HEK293 (cell line): ENCODE results near the gene KRT76.

ENCODE experiments used
- IKZF3 ChIP-seq: fragments of 450-650 bp; IDR thresholded peaks from 2 replicates; pipeline ENCODE4 v1.5.0; 2018; ENCODE audit warnings: missing biosample characterization, mild to moderate bottlenecking, missing genetic modification characterization, moderate library complexity
- KLF10 ChIP-seq: fragments of 450-650 bp; IDR thresholded peaks from 2 replicates; pipeline ENCODE4 v1.5.1; 2018; ENCODE audit warnings: missing biosample characterization, mild to moderate bottlenecking, missing genetic modification characterization
- SP2 ChIP-seq: fragments of 450-650 bp; formaldehyde crosslinking; IDR thresholded peaks from 2 replicates; pipeline ENCODE4 v1.5.1; 2016; ENCODE audit warnings: missing biosample characterization, missing genetic modification characterization
- ZNF121 ChIP-seq: fragments of 450-650 bp; formaldehyde crosslinking; IDR thresholded peaks from 2 replicates; pipeline ENCODE4 v1.5.1; 2016; ENCODE audit warnings: missing biosample characterization, missing genetic modification characterization
- ZNF133 ChIP-seq: fragments of 450-650 bp; formaldehyde crosslinking; IDR thresholded peaks from 2 replicates; pipeline ENCODE4 v1.5.1; 2016; ENCODE audit warnings: missing biosample characterization, missing genetic modification characterization
- ZNF274 ChIP-seq, 2 experiments: fragments of 200-500 bp in 1 of 2; fragments of 450-650 bp in 1 of 2; sonication (Bioruptor generic) in 1 of 2; formaldehyde crosslinking in 1 of 2; IDR thresholded peaks; 2 replicates each; pipeline versions ENCODE4 v1.5.1 to v1.6.1; 2014 to 2016; ENCODE audit warnings: borderline replicate concordance in 1 of 2, inconsistent platforms in 1 of 2, low read length in 1 of 2, missing biosample characterization in 1 of 2, missing genetic modification characterization in 1 of 2
- ZSCAN30 ChIP-seq: fragments of 450-650 bp; IDR thresholded peaks from 2 replicates; pipeline ENCODE4 v1.5.1; 2018; ENCODE audit warnings: missing biosample characterization, mild to moderate bottlenecking, missing genetic modification characterization, moderate library complexity
- TF ChIP-seq, protein P1 (sequence below): fragments of 450-650 bp; formaldehyde crosslinking; IDR thresholded peaks from 2 replicates; pipeline ENCODE4 v1.5.1; 2016; ENCODE audit warnings: missing biosample characterization, missing genetic modification characterization
- TF ChIP-seq, protein P2 (sequence below): fragments of 450-650 bp; formaldehyde crosslinking; IDR thresholded peaks from 2 replicates; pipeline ENCODE4 v1.5.1; 2016; ENCODE audit warnings: missing biosample characterization, missing genetic modification characterization
- TF ChIP-seq, protein P3 (sequence below): IDR thresholded peaks from 2 replicates; pipeline ENCODE4 v1.6.1; 2011; ENCODE audit warnings: mild to moderate bottlenecking, low read depth, low read length, borderline replicate concordance
- TF ChIP-seq, protein P4 (sequence below): fragments of 450-650 bp; formaldehyde crosslinking; IDR thresholded peaks from 2 replicates; pipeline ENCODE4 v1.5.1; 2016; ENCODE audit warnings: missing biosample characterization, missing genetic modification characterization

DNA sequence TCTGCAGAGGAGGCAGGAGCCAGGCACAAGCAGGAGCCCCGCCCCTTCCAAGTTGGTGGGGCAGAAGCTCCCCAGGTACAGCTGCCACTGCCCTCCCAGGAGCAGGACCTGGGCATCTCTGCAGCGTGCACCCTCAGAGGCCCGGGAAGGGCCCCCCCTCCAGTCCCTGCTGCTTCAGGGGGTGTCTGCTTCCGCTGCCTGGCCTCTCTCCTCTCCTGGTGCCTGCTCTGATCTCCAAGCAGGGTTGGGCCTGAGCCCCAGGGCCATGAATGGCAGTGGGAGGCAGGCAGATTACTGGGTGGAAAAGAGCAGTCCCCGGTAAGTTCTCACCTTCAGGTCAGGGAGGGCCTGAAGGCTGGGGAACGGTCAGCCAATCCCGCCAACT is 35.0 kb downstream of the KRT76 start:
- TF ChIP-seq ZNF121 (tag by site-specific recombination), result no peak
- TF ChIP-seq ZNF274 (IDR thresholded peaks at IDR 0.05; ENCODE audit: low read length), result no peak
- TF ChIP-seq ZNF274 (tag by site-specific recombination; IDR thresholded peaks at IDR 0.05; ENCODE audit: borderline replicate concordance), result no peak
- TF ChIP-seq ZNF133, result no peak
- TF ChIP-seq IKZF3 (tag by site-specific recombination), result no peak
- no peak for TF ChIP-seq SP2
- TF ChIP-seq, protein P1, sequence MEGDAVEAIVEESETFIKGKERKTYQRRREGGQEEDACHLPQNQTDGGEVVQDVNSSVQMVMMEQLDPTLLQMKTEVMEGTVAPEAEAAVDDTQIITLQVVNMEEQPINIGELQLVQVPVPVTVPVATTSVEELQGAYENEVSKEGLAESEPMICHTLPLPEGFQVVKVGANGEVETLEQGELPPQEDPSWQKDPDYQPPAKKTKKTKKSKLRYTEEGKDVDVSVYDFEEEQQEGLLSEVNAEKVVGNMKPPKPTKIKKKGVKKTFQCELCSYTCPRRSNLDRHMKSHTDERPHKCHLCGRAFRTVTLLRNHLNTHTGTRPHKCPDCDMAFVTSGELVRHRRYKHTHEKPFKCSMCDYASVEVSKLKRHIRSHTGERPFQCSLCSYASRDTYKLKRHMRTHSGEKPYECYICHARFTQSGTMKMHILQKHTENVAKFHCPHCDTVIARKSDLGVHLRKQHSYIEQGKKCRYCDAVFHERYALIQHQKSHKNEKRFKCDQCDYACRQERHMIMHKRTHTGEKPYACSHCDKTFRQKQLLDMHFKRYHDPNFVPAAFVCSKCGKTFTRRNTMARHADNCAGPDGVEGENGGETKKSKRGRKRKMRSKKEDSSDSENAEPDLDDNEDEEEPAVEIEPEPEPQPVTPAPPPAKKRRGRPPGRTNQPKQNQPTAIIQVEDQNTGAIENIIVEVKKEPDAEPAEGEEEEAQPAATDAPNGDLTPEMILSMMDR (tag by site-specific recombination), result no peak
- TF ChIP-seq, protein P2, sequence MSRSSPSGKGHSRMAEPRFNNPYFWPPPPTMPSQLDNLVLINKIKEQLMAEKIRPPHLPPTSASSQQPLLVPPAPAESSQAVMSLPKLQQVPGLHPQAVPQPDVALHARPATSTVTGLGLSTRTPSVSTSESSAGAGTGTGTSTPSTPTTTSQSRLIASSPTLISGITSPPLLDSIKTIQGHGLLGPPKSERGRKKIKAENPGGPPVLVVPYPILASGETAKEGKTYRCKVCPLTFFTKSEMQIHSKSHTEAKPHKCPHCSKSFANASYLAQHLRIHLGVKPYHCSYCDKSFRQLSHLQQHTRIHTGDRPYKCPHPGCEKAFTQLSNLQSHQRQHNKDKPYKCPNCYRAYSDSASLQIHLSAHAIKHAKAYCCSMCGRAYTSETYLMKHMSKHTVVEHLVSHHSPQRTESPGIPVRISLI, result no peak
- TF ChIP-seq, protein P3, sequence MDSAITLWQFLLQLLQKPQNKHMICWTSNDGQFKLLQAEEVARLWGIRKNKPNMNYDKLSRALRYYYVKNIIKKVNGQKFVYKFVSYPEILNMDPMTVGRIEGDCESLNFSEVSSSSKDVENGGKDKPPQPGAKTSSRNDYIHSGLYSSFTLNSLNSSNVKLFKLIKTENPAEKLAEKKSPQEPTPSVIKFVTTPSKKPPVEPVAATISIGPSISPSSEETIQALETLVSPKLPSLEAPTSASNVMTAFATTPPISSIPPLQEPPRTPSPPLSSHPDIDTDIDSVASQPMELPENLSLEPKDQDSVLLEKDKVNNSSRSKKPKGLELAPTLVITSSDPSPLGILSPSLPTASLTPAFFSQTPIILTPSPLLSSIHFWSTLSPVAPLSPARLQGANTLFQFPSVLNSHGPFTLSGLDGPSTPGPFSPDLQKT, result no peak
- TF ChIP-seq, protein P4, sequence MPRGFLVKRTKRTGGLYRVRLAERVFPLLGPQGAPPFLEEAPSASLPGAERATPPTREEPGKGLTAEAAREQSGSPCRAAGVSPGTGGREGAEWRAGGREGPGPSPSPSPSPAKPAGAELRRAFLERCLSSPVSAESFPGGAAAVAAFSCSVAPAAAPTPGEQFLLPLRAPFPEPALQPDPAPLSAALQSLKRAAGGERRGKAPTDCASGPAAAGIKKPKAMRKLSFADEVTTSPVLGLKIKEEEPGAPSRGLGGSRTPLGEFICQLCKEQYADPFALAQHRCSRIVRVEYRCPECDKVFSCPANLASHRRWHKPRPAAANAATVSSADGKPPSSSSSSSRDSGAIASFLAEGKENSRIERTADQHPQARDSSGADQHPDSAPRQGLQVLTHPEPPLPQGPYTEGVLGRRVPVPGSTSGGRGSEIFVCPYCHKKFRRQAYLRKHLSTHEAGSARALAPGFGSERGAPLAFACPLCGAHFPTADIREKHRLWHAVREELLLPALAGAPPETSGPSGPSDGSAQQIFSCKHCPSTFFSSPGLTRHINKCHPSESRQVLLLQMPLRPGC (tag by site-specific recombination), result no peak
- no peak for TF ChIP-seq ZSCAN30 (tag by site-specific recombination)
- TF ChIP-seq KLF10 (tag by site-specific recombination), result no peak
